ENCODE data around the gene ITGA2.

The ITGA2 gene

DNA sequence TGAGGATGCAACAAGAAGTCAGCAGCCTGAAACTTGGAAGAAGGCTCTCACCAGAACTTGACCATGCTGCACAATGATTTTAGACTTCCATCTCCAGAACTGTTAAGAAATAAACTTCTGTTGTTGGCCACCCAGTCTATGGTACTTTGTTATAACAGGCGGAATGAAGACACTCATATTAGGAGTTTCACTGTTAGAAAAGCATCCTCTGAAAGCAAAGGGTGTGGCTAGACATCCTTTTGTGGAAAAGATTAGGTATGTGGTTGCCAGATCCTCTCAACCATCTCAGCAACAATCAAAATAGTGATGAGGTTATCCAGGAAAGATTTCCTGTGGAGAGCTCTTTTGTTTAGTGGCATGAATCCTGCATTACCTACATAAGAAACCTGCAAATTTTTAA lies 20.7 kb downstream of the ITGA2 start:
- no peaks in the 10 kb centered on the region for H3K9me3 ChIP-seq (ENCODE audit: control insufficient read depth, low read length)
- H3K4me3 ChIP-seq (ENCODE audit: low read depth, low read length), result no peak overlapping the region
- H3K27ac ChIP-seq, result no peak overlapping the region
- no peak overlapping the region for H2AFZ ChIP-seq
- no peak overlapping the region for H3K9ac ChIP-seq
- TF ChIP-seq CTCF (IDR thresholded peaks at IDR 0.05), result no peak
- no peak overlapping the region for H3K4me2 ChIP-seq (ENCODE audit: low read length)
- no peaks in the 10 kb centered on the region for H3K4me1 ChIP-seq
- no peaks in the 10 kb centered on the region for H3K36me3 ChIP-seq (ENCODE audit: control insufficient read depth, insufficient read depth, low read length)
- no peaks in the 10 kb centered on the region for H3K27me3 ChIP-seq (ENCODE audit: control insufficient read depth, insufficient read depth, low read length)
- H3K79me2 ChIP-seq, result peaks cover 2% of the 10 kb centered on the region

DNA sequence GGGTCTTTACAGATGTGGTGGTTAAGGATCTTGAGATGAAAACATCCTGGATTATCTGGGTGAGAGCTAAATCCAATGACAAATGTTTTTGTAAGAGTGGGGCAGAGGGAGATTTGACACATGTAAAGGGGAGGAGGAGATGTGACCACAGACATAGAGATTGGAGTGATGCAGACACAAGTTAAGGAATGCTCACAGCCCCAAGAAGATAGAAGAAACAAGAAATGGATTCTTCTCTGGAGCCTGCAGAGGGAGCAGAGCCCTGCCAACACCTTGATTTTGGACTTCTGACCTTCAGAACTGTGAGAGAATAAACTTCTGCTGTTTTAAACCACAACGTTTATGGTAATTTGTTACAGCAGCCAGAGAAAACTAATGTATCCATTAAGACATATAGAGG lies 21.7 kb downstream of the ITGA2 start:
- no peaks in the 10 kb centered on the region for H3K9me3 ChIP-seq (ENCODE audit: control insufficient read depth, low read length)
- TF ChIP-seq CTCF (IDR thresholded peaks at IDR 0.05), result no peak
- H3K79me2 ChIP-seq, result peaks cover 2% of the 10 kb centered on the region
- H3K4me3 ChIP-seq (ENCODE audit: low read depth, low read length), result no peak overlapping the region
- H3K36me3 ChIP-seq (ENCODE audit: control insufficient read depth, insufficient read depth, low read length), result no peaks in the 10 kb centered on the region
- no peaks in the 10 kb centered on the region for H3K4me1 ChIP-seq
- no peak overlapping the region for H3K27ac ChIP-seq
- H3K9ac ChIP-seq, result no peak overlapping the region
- H3K27me3 ChIP-seq (ENCODE audit: control insufficient read depth, insufficient read depth, low read length), result no peaks in the 10 kb centered on the region
- no peak overlapping the region for H2AFZ ChIP-seq
- no peak overlapping the region for H3K4me2 ChIP-seq (ENCODE audit: low read length)

- no peaks in the 10 kb centered on the region for H3K9me3 ChIP-seq (ENCODE audit: control insufficient read depth, low read length)
- no peak overlapping the region for H3K4me2 ChIP-seq (ENCODE audit: low read length)
- H3K27ac ChIP-seq, result no peak overlapping the region
- H3K9ac ChIP-seq, result no peak overlapping the region
- no peak overlapping the region for H3K4me3 ChIP-seq (ENCODE audit: low read depth, low read length)
- H3K36me3 ChIP-seq (ENCODE audit: control insufficient read depth, insufficient read depth, low read length), result no peaks in the 10 kb centered on the region
- H3K27me3 ChIP-seq (ENCODE audit: control insufficient read depth, insufficient read depth, low read length), result no peaks in the 10 kb centered on the region
- no peak overlapping the region for H2AFZ ChIP-seq
- TF ChIP-seq CTCF (IDR thresholded peaks at IDR 0.05), result no peak
- peaks cover 2% of the 10 kb centered on the region for H3K79me2 ChIP-seq
- H3K4me1 ChIP-seq, result no peaks in the 10 kb centered on the region
These were observed 22.1 kb downstream of the ITGA2 start for GRCh38 chr5:53011233-53011632.

DNA sequence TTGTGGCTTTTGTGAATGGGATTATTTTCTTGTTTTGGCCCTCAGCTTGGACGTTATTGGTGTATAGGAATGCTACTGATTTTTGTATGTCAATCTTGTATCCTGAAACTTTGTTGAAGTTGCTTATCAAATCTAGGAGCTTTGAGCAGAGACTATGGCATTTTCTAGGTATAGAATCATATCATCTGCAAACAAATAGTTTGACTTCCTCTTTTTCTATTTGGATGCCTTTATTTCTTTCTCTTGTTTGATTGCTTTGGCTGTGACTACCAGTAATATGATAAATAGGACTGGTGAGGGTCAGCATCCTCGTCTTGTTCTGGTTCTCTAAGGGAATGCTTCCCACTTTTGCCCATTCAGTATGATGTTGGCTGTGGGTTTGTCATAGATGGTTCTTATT lies 24.7 kb downstream of the ITGA2 start:
- Histone ChIP-seq H3K9me3 (ENCODE audit: control insufficient read depth, low read length) (no peaks in the 10 kb centered on the region), H3K36me3 (ENCODE audit: control insufficient read depth, insufficient read depth, low read length) (no peaks in the 10 kb centered on the region), H3K79me2 (no peaks in the 10 kb centered on the region), H3K4me3 (ENCODE audit: low read depth, low read length) (no peak overlapping the region), H3K4me2 (ENCODE audit: low read length) (no peak overlapping the region), H3K4me1 (no peaks in the 10 kb centered on the region), H3K27ac (no peak overlapping the region), H3K27me3 (ENCODE audit: control insufficient read depth, insufficient read depth, low read length) (no peaks in the 10 kb centered on the region), H3K9ac (no peak overlapping the region), H2AFZ (no peak overlapping the region)
- TF ChIP-seq CTCF (IDR thresholded peaks at IDR 0.05), result no peak

DNA sequence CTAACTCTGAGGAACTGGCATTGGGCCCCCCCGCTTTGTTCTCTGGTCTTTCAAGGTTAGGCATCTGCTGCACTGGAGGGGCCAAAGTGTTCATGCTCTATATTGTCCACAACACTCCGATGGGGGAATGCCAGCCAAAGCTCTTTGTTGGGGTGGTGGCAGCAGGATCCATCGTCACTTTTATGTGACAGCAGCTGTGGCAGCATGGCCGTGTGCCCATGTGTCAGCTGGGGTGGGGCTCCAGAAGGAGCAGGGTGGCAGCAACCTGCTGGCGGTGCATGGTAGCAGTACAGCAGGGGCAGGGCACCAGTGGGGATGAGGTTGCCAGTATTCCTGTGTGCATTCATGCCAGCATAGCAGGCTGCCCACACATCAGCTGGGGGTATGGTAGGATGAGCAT lies 28.2 kb downstream of the ITGA2 start:
- H3K27ac ChIP-seq, result no peak overlapping the region
- no peaks in the 10 kb centered on the region for H3K36me3 ChIP-seq (ENCODE audit: control insufficient read depth, insufficient read depth, low read length)
- no peak overlapping the region for H3K9ac ChIP-seq
- no peak overlapping the region for H3K4me3 ChIP-seq (ENCODE audit: low read depth, low read length)
- H3K4me1 ChIP-seq, result no peaks in the 10 kb centered on the region
- no peaks in the 10 kb centered on the region for H3K9me3 ChIP-seq (ENCODE audit: control insufficient read depth, low read length)
- no peak overlapping the region for H2AFZ ChIP-seq
- TF ChIP-seq CTCF (IDR thresholded peaks at IDR 0.05), result no peak
- H3K79me2 ChIP-seq, result peaks cover 2% of the 10 kb centered on the region
- H3K27me3 ChIP-seq (ENCODE audit: control insufficient read depth, insufficient read depth, low read length), result no peaks in the 10 kb centered on the region
- H3K4me2 ChIP-seq (ENCODE audit: low read length), result no peak overlapping the region

Measured in parathyroid adenoma (tissue), 2 donors.